ENCODE measurements around the gene BCAS4.
"Not testable (repeated sequence)": the region's sequence is repeated elsewhere in the genome, so short reads cannot be mapped to it uniquely, and the experiment has no call there.

Gene BCAS4

DNA sequence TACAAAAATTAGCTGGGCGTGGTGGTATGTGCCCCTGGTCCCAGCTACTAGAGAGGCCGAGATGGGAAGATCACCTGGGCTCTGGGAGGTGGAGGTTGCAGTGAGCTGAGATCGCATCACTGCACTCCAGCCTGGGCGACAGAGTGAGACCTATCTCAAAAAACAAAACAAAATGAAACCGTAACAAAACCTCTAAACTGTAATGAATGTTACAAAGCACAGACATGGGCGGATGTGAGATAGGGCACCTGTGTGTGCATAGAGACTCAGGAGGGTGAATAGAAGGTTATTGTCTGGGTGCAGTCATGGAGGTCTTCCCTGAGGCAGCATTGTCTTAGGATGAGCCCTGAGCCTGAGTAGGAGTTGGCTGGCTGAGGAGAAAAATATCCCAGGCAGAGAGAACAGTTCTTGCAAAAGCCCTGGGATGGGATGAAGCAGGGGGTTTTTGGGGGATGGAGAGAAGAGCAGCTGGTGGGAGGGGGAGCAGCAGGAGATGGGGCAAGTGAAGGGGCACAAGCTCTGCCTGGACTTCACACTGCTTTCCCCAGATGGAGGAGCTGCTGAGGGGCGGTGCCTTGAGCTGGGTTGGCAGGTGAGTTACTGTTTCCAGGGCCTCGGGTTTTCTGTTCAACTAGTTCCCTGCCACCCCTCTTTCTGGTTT lies 5.2 kb downstream of the BCAS4 start:
- no peak for DNase-seq

DNA sequence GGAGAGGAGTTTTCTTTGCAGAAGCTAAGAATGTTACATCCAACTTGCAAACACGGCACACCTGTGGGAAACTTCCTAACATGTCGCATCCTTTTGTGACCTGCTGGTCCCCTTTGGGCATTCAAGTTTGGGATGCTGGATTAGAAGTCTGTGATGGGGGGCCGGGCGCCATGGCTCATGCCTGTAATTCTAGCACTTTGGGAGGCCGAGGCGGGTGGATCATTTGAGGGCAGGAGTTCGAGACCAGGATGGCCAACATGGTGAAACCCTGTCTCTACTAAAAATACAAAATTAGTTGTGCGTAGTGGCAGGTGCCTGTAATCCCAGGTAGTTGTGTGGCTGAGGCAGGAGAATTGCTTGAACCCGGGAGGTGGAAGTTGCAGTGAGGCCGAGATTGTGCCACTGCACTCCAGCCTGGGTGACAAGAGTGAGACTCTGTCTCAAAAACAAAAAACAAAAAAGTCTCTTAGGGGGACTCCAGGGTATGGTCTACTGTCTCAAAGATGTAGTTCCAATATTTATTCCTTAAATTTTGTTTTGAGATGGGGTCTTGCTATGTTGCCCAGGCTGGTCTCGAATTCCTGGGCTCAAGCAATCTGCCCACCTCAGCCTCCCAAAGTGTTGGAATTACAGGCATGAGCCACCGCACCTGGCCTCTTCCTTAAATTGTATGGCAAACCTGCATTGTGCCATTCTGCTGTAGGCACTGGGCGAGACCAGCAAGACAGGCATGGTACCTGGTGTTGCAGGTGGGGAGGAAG lies 6.3 kb downstream of the BCAS4 start:
- DNase-seq: not testable (repeated sequence)

DNA sequence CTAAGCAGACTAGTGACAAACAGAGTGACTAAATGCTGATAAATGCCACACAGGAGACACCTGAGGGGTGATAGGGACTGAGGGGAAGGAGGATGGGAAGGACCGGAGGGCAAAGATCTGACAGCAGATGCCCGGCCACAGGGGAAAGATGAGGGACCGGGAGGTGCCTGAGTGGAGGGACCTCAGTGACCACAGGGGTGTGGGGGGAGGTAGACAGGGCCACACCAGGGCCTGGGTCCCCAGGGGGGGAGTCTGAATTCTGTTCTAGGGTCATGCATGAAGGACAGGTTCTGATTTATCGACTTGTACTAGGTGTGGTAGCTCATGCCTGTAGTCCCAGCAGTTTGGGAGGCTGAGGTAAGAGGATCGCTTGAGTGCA lies 6.9 kb downstream of the BCAS4 start:
- DNase-seq: no peak

DNA sequence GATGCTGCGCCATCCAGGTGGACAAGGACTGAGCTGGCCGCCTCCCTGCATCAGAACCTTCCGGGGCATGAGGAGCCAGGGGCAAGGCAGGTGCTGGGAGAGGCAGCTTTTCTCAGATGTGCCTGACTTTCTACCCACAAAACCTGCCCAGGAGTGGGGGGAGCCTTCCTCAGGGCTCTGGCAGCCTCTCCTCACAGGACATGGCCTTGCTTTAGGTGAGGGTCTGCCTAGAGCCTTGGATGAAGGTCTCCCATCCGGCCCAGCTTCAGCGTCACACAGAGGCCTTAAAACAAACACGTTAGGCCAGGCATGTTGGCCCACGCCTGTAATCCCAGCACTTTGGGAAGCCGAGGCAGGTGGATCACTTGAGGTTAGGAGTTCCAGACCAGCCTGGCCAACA lies 7.4 kb downstream of the BCAS4 start:
- no peak for DNase-seq

DNA sequence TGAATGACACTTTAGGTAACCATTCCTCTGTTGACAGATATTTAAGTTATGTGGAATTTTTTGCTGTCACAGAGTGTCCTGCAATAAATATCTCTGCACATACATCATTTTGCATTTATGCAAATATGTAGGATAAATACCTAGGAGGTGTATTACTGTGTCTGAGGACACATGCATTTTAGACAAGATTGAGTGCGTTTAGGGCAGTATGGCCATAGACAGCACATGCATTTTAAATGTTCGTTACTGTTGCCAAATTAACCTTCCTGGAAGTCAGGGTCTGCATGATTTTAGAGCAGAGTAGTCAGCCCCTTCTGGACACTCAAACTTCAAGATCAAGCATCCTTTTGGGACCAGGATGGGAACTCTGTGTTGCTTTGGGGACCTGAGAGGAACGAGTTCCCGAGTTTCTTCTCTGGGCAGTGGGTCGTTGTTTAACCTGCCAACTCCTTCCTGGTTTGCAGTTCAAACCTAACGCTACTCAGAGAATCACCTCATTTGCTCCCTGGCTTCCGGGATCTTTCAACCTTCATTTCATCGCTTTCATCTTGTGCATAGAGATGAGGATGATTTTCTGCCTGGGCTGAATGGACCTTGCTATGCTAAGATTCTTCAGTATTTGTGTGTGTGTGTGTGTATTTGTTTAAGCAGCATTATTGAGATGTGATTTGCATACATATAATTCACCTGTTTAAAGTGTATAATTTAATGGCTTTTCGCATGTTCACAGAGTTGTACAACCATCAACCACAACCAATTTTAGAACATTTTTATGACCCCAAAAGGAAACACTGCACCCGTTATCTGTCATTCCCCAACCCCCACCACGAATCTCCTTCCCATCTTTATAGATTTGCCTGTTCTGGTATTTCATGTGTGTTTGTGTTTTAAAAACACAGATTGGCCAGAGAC lies 9.8 kb downstream of the BCAS4 start:
- DNase-seq: peak in 1 of 2 donors; percentile 41

DNA sequence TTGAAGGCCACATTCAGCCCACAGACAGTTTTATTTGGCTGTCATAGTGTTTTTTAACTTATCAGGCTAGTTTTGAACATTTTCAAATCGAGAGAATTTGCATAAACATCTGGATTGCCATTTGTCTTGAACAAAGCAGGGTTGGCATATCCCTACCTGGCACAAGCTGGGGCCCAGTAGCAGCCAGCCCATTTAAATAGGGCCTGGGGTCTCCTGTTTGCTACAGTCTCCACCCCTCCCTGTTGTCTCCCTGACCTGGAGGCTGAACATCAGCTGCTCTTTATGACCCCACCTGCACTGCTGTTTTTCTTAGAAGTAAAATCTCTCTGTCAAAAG lies 10.5 kb downstream of the BCAS4 start:
- DNase-seq: no peak

DNA sequence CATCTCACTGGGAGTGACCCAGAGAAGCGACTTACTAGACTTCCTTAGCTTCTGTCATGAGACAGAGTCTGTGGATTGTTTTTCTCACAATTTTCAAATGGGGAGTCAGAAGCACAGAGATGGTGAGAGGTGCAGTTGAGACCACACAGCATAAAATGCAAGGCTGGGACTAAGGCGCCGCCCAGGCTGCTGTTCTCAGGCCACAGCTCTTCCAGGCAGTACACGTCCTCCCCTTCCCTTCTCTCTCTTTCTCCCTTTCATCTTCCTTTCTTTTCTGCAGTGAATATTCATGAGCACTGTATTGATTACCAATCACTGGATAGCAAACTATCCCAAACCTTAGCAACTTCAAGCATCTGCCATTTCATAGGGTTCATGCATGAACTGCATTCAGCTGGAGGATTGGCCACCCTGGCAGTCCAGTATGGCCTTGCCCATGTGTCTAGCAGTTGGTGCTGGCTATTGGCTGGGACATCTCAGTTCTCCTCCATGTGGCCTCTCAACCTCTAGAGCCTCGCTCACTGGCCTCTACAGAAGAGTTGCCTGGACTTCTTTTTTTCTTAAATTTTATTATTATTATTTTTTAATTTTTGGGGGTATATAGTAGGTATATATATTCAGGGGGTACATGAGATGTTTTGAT lies 11.4 kb downstream of the BCAS4 start:
- DNase-seq: no peak

DNA sequence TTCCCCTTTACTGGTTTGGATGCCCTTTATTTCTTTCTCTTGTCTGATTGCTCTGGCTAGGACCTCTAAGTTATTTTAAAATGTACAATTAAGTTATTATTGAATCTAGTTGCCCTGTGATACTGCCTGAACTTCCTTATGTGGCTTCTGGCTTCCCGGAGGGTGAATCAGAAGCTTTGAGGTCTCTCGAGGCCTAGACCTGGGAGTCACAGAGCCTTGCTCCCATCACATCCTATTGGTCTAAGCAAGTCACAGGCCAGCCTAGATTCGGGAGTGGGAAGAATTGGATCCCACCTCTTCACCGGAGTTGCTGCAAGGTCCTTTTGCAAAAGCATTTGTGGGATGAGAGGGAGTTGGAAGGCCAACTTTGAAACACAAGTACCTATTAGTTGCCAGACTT lies 15.2 kb downstream of the BCAS4 start:
- DNase-seq: no peak

DNA sequence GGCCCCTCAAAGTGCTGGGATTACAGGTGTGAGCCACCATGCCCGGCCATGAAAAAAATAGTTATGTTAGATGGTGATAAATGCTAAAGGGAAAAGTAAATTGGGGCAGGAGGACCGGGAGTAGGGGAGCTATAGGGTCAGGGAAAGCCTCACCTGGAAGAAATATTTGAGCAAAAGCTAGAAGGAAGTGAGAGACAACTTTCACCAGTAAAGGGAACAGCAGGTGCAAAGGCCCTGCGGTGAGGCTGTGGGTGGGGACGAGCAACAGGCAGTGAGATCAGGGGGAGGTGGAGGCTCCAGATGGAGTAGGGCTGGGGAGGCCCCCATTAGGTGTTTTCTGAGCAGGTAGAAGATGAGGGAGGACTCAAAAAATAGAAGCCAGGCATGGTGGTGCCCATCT lies 16.0 kb downstream of the BCAS4 start:
- no peak for DNase-seq

DNA sequence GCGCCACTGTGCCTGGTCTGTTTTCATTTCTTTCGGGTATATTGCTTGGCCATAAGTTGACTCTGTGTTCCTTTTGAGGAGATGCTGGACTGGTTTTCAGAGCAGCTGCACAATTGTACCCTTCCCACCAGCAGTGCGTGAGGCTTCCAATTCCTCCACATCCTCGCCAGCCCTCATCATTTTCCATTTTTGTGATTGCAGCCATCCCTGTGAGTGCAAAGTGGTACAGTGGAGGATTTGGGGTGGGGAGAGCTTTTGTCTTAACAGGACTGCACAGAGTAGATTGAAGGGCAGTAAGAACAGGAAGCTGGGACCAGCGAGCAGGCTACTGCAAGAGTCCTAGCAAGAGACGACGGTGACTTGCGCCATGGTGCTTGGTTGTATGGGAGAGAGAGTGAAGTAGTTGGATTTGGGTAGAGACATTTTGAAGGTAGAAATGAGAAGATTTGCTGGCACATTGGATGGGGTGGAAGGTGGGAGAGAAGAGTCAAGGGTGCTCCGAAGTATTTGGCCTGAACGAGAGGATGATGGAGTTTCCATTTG lies 18.3 kb downstream of the BCAS4 start:
- no peak for DNase-seq

DNA sequence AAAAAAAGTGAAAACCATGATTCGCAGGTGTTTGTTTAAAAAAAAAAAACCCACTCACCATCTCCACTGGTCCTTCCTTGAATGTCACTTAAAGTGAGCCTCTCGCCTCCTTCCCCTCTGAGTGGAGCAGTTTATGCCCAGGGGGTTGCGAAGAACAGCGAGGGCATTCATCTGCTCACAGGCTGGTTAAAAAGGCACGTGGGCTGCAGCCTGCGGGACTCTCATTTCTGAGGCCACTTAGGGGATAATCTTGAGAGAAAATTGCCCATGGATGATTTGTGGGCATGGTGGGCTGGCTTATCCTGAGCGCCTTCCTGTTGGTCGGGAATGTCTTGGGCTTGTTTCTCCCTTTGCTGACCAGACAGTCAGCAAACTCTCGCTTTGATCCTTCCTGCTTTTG lies 18.9 kb downstream of the BCAS4 start:
- no peak for DNase-seq

DNA sequence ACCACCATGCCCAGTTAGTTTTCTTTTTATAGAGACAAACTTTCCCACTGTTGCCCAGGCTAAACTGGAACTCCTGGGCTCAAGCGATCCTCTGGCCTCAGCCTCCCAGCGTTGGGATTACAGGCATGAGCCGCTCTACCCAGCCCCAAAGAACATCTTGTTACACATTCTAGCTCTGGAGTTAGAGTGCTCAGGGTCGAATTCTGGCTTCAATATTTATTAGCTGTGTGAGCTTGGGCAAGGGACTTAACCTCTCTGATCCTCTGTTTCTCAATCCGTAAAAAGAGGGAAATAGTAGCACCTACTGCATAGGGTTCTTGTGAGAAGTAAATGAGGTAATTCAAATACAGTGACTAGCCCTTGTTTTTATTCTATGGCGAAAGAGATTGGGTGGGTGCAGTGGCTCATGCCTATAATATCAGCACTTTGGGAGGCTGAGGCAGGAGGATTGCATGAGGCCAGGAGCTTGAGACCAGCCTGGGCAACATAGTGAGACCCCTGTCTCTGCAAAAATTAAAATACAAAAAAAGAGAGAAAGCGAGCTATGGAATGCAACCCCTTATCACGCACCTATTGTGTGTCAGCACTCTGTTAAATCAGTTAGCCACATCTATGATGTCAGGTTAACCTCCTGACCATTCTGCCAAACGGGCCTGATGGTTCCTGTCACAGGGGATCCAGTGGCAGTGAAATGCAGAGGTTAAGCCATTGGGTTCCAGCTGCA lies 19.7 kb downstream of the BCAS4 start:
- no peak for DNase-seq

DNA sequence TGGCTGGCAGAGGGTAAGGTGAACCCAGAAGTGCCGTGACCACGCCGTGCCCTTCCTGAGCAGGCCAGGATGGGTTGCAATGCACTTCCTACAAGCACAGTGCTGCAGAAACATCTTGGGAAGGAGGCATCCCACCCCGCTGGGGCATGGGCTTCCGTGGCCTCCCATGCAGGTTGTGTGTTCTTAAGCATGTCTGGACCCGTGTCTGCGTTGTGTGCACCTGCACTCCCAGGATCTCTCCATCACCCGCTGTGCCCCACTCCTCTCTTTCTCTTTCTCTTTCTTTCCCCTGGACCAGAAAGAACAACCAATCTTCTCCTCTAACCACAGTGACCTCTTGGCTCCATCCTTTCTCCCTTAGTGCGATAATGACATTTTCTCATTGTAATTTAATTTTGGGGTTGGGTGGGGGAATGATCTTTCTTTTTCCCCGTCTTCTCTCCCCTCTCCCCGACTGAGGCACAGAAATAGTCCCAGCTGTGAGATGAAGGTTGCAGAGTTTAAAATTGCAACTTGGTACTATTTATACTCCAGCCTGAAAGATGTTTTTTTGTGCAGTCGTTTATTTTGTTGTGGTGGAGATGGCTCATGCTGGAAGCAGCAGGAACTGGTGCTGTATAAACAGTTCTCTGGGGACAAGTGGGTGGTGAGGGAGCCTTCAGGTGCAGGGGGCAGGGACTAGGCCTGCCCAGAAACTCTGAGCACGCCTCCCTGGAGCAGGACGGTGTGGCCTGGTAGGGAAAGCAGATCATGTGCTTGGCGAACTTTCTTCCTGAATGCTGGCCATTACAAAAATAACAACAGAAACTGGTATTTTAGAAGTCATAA lies 20.5 kb downstream of the BCAS4 start:
- no peak for DNase-seq

DNA sequence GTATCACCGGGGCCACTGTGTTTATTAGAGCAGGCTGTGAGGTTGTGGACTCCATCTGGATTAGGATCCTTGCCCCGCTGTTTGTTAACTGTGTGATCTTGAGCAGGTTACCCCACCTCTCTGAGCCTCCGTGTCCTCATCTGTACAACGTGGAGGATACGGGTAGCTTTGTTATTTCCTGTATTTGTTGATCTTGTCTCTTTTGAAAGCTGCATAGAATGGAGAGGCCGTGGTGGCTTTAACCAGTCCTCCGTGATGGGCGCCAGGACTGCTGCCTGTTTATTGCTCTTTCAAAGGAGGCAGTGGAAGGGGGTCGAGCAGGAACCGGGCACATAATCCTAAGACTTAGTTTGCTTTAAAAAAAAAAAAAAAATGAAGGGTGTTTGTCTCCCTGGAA lies 22.9 kb downstream of the BCAS4 start:
- DNase-seq: no peak

DNA sequence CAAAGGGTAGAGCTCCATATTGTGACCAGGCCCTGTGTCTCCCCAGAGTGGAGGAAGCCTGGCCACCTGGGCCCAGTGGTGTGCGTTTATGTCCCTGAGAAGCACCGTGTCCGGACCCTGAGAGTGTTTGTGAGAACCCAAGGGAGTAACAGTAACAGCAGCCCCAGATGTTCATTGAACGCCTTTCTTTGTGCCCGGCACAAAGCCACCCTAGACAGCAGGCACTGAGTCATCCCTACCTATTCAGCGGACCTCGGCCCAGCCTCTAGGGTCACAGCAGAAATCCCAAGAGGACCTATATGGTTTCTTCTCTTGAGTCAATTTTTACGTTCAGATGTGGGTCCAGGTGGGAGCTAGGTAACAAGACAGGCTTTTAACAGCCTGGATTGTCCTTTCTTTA lies 24.5 kb downstream of the BCAS4 start:
- DNase-seq: no peak

DNA sequence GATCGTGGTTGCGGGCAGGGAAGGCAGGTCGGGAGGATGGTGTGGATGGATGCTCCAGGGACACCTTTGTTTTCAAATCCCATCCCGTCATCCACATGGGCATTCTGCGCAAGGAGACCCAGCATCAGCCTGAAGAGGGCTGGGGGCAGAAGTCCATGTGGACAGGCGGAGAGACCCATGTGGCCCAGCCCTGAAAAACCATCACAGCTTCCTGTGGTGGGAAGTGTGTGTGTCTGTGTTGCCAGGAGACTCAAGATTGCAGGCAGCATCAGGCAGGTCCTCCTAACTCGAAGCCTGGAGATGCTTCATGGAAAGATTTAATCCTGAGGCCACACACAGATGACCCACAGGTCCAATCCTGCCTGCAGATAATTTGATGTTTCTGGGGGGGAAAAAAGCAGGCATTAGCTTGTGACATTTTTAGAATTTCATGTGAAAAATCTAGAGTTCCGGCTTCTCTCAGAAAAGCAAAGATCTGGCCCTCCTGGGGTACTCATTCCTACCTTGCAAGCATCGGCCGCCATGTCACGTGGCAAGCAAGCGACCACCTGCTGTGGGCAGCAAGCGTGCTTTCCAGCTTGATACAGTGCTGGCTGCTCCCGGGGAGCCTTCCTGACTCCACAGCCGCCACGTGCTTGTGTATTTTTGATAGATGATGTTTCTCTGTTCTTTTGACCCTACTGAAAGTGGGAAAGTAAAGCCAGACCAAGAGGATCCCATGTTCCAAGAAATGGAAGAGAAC lies 25.8 kb downstream of the BCAS4 start:
- no peak for DNase-seq

DNA sequence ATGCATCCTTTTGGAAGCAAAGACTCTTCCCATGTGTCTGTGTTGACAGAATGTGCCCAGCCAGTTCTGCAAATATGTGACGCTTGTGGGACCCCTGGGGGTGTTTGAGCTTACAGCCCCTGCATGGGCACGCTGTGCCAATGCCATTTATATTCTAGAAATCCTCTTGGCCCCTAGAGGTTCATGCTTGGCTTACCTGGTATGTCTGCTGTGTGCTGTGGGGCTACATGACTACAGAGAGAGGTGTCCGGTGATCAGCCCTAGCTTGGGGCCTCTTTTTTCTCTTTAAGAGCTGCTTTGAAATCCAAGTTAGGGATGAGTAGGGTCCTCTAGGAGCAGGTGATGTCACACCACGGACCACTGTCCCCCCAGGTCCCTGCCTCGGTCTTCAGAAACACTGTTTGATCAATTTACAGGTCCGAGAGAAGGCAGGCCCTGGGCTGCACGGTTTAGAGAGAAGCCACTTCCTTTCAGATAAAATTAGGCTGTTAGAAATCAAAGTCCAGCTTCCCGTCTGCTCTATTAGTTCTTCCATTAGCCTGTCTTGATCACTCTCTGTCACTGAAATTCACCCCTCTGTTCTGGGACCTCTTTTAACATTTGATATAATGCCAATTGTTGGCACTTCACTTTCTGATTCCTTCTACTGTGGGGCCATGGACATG lies 26.5 kb downstream of the BCAS4 start:
- no peak for DNase-seq

DNA sequence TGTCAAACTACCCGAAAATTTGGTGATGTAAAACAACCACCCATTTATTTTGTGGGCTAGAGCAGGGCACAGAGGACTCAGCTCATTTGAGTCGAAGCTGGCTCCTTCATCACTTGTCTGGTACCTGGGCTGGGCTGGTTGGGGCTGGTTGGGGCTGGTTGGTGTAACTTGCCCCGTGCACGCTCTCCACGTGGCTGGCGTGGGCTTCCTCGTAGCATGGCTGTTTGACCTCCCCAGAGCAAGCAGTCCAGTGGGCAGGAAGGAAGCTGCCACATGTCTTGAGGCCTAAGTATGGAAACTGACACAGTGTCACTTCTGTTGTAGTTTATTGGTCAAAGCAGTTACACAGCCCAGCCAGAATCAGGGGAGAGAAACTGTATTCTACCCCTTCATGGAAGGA lies 27.1 kb downstream of the BCAS4 start:
- DNase-seq: no peak

DNA sequence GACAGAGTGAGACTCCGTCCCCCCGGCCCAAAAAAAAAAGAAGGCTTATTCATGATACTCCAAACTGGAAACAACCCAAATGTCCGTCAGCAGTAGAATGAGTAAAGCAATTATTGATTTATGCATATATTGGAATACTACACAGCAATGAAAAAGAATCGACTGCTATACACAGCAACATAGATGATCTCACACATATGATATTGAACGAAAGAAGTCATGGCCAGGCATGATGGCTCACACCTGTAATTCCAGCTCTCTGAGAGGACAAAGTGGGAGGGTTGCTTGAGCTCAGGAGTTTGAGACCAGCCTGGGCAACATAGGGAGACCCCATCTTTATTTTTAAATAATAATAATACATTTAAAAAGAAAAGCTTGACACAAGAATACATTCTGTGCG lies 28.5 kb downstream of the BCAS4 start:
- no peak for DNase-seq

DNA sequence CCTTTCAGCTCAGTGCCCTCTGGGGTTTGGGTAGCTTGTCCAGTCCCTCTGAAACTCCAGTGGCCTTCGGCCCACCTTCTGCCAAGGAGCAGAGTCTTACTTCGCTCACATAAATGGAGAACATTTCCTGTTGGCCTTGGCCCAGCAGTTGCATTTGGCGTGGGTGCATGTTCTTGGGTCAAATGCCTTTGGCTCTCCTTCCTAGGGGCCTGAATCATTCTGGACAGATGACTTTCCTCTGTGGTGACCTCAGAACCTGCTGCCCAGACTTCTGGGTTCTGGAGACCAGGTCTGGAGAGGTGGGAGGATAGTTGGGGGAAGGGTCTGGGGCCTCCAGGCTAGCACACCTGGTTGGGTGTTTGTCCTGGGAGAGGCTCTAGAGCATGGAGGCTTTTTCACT lies 29.3 kb downstream of the BCAS4 start:
- DNase-seq: no peak

Measured in CD4-positive, alpha-beta T cell treated with Interleukin-4 for 1 hour (primary cell).